ENCODE measurements around the gene APBA2. TPM values are rescaled to one million over a fixed set of nuclear protein-coding genes. Genes with fewer than 3 reads are reported as not detected.
A peak's percentile ranks its signal among the peaks of the same experiment; 100 is the strongest.
"Not testable (repeated sequence)": the region's sequence is repeated elsewhere in the genome, so short reads cannot be mapped to it uniquely, and the experiment has no call there.

Gene APBA2
- total RNA-seq, 1 experiment from 2014 or later: not detected

DNA sequence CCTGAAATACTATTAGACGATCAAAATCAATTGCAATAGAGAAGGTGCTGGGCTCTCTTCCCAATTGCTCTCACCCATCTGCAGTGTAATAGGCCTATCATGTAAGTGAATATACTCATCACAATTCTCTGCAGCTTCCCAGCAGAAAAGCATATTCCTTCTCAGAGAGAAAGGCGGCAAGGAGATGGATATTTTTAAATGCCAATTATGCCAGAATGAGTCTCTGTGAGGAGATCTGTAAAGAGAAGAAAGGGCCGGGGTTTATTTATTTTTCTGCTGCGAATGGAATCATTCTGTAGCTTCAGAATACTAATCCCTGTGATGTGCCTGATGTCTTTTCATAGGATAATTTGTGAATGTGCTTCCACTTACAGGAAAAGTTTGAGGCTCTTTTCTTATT, 112.0 kb downstream of the APBA2 start:
- no peak for DNase-seq (ENCODE audit: low spot score)

GRCh38 chr15:28998511-28998910, 112.7 kb downstream of the APBA2 start:
- DNase-seq (ENCODE audit: low spot score): peak; percentile 24

DNA sequence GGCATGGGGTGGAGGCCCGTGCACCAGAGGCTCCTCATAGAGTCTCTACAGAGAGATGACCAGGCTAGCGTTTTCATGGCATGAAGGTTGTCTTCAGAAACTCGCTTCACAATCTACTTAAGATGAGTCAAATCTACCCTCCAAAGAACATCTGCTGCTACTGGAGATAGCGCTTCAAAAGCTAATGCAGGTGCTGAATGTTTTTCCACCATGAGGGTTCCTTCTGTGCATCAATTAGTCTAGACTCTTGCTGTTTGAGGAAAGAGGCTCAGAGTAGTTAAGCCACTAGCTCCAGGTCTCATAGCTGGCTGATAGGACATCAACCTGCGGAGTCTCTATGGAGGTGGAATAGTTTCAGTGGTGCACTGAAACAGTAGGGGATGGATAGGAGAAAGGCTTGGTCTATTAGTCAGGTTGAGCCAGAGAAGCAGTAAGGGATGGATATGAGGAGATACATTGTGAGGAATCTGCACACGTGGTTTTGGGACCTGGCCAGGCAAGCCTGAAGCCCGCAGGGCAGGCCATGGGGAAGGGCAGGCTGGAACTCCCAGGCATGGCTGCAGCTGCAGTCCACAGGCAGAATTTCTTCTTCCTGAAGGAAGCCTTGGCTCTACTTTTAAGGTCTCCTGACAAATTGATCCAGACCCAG, 117.5 kb downstream of the APBA2 start:
- DNase-seq (ENCODE audit: low spot score): no peak

- no peak for DNase-seq (ENCODE audit: low spot score)
Measured at GRCh38 chr15:29003840-29004233, 118.1 kb downstream of the APBA2 start.

GRCh38 chr15:29005931-29006330, 120.2 kb downstream of the APBA2 start:
- DNase-seq (ENCODE audit: low spot score): no peak

DNA sequence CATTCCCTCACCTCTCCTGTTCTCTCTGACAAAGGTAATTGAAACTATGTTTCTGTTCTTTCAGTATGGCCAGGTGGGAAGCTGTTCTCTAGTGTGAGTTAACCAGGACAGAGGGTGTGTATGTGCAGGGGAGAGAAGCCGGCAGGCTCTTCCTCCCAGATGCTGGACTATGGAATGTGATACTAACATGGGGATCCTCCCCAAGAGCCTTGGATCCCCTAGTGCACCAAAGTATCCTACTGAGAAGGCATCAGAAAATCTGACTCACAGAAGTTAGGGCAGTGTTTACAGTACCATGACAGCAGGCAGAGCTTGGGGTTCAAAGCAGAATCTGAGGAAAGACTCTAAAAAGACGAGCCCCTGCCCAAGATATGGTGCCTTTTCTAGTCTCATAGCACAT, 123.1 kb downstream of the APBA2 start:
- no peak for DNase-seq (ENCODE audit: low spot score)

DNA sequence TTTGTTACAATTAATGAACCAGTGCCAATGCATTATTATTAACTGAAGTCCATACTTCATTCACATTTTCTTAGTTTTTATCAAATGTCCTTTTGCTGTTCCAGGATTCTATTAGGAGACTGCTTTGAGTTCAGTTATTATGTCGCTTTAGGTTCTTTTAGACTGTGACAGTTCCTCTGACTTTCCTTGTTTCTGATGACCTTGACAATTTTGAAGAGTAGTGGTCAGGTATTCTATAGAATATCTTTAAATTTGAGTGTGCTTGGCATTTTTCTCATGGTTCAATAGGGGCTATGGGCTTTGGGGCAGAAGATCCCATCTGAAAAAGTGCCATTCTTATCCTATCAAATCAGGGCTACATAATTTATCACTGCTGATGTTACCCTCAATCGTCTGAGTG, 126.3 kb downstream of the APBA2 start:
- DNase-seq (ENCODE audit: low spot score): no peak

GRCh38 chr15:29014493-29014892, 128.7 kb downstream of the APBA2 start:
- DNase-seq (ENCODE audit: low spot score): no peak

GRCh38 chr15:29016518-29016917, 130.7 kb downstream of the APBA2 start:
- DNase-seq (ENCODE audit: low spot score): no peak

DNA sequence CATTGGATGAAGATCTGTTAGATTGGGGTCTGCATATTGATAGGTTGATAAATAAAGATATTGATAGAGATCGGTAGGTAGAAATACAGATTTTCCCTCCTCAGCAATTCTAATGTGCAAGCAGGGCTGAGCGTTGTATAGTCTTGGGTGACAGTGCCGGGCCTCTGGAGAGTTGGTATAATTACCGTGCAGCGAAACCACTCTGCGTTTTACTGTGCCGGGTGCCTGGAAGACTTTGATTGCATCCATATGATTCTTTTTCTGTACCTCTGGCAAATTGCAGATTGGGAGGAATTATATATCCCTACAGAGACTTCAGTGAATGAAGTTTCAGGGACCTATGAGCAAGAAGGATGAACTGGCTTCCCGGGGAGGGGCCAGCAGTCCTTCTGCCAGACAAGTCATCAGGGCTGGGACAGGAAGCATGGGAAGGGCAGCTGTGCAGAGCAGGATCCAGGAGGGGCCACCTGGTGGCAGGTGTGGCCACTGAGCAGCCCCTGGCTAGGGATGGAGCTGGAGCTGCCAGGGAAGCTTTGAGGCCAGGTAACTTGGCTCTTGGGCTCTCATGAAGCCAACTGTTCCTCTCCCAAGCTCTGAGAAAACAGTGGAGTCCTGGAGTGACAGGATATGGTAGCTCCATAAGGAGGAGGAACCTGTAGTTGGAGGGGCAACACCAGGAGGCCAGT, 132.5 kb downstream of the APBA2 start:
- DNase-seq (ENCODE audit: low spot score): peak; percentile 31

GRCh38 chr15:29018995-29019976, 133.5 kb downstream of the APBA2 start:
- DNase-seq (ENCODE audit: low spot score): no peak

DNA sequence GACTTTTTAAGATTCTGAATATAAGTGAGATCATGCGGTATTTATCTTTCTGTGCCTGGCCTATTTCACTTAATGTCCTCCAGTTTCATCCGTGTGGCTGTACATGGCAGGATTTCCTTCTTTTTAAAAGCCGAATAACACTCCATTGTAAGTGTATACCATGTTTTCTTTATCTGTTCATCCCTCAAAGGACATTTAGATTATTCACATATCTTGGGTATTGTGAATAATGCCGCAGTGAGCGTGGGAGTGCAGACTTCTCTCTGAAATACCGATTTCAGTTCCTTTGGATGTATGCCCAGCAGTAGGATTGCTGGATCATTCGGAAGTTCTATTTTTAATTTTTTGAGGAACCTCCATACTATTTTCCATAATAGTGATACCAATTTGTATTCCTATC, 136.1 kb downstream of the APBA2 start:
- DNase-seq (ENCODE audit: low spot score): no peak

DNA sequence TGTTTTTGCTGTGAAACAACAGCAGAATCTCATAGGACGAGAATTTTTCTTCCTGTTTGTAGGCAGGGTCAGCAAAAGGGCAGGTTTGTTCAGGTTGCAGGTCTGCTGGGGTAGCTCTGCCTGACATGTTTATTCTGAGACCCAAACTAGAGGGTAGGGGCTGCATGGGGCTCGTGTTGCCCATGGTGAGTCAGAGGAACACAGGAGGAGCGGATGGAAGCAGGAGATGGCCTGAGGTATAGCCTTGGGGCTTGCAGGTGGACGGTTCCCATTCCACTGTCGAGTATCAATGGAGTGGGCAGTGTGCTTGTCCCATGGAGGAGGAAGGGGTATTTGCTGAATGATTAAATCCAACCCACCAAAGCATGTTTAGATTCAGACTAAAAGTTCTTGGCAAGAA, 138.9 kb downstream of the APBA2 start:
- no peak for DNase-seq (ENCODE audit: low spot score)

- not testable (repeated sequence) for DNase-seq (ENCODE audit: low spot score)
Measured at GRCh38 chr15:29025411-29025810, 139.6 kb downstream of the APBA2 start.

- DNase-seq (ENCODE audit: low spot score): not testable (repeated sequence)
Measured at GRCh38 chr15:29028158-29028557, 142.4 kb downstream of the APBA2 start.

GRCh38 chr15:29029651-29030195, 143.9 kb downstream of the APBA2 start:
- no peak for DNase-seq (ENCODE audit: low spot score)

- DNase-seq (ENCODE audit: low spot score): no peak
Measured at GRCh38 chr15:29031502-29032228, 145.9 kb downstream of the APBA2 start.

- no peak for DNase-seq (ENCODE audit: low spot score)
Measured at GRCh38 chr15:29032229-29032625, 146.5 kb downstream of the APBA2 start.

- no peak for DNase-seq (ENCODE audit: low spot score)
Measured at GRCh38 chr15:29032751-29033150, 147.0 kb downstream of the APBA2 start.

GRCh38 chr15:29034151-29034550, 148.4 kb downstream of the APBA2 start:
- no peak for DNase-seq (ENCODE audit: low spot score)
